PC-9 (cell line): ENCODE results near the gene CFAP92. TPM values are rescaled to one million over a fixed set of nuclear protein-coding genes. Genes with fewer than 3 reads are reported as not detected.

Experiments
- BruUV-seq: library from RNA; stranded (reverse); fragments of 400-500 nt; replicated peaks from 2 replicates; lab custom pipeline; 2021; lab: Mats Ljungman, UMichigan
- CTCF ChIA-PET: fragments of 300-600 bp; sonication (Branson Sonifier 250); formaldehyde crosslinking; loops from one replicate; lab custom pipeline; 2022; ENCODE audit warnings: antibody characterized with exemption; lab: Charles Lee
- POLR2A ChIA-PET: fragments of 300-600 bp; sonication (Branson Sonifier 250); formaldehyde crosslinking; loops from one replicate; lab custom pipeline; 2022; ENCODE audit warnings: antibody characterized with exemption; ENCODE audit not compliant: unreplicated experiment; lab: Charles Lee
- DNase-seq, 2 experiments: peaks; one replicate each; pipeline versions ENCODE4 v3.0.0 to v3.0.0-alpha.2; 2015 to 2022; ENCODE audit warnings: mixed read lengths in 1 of 2
- H2AFZ ChIP-seq: fragments of 200-600 bp; sonication (generic); 2 replicates; pipeline ENCODE4 v1.8.1; 2017; ENCODE audit warnings: antibody characterized with exemption
- H3F3A ChIP-seq: fragments of 200-600 bp; sonication (generic); 2 replicates; pipeline ENCODE4 v1.8.1; 2017; ENCODE audit warnings: antibody characterized with exemption, mild to moderate bottlenecking, low read depth; ENCODE audit not compliant: insufficient read depth
- H3K27ac ChIP-seq: fragments of 200-600 bp; sonication (generic); 2 replicates; pipeline ENCODE4 v1.6.1; 2016; ENCODE audit warnings: mixed run types
- H3K27me3 ChIP-seq: fragments of 200-600 bp; sonication (generic); 2 replicates; pipeline ENCODE4 v1.6.1; 2016; ENCODE audit warnings: low read depth, mixed run types; ENCODE audit not compliant: insufficient read depth
- H3K36me3 ChIP-seq: fragments of 200-600 bp; sonication (generic); 2 replicates; pipeline ENCODE4 v1.6.1; 2016; ENCODE audit warnings: low read depth, mixed run types
- H3K4me1 ChIP-seq: fragments of 200-600 bp; sonication (generic); replicated peaks from 2 replicates; pipeline ENCODE4 v1.6.1; 2016; ENCODE audit warnings: mixed run types; ENCODE audit not compliant: insufficient read depth
- H3K4me2 ChIP-seq: fragments of 200-600 bp; sonication (generic); 2 replicates; pipeline ENCODE4 v1.6.1; 2017; ENCODE audit warnings: mixed run types
- H3K4me3 ChIP-seq: fragments of 200-600 bp; sonication (generic); 2 replicates; pipeline ENCODE4 v1.6.1; 2016; ENCODE audit warnings: mixed run types
- H3K79me2 ChIP-seq: fragments of 200-600 bp; sonication (generic); 2 replicates; pipeline ENCODE4 v1.6.1; 2017; ENCODE audit warnings: low read depth, mixed run types
- H3K9me2 ChIP-seq: fragments of 200-600 bp; sonication (generic); 2 replicates; pipeline ENCODE4 v1.8.1; 2017; ENCODE audit warnings: mild to moderate bottlenecking; ENCODE audit not compliant: insufficient read depth
- H3K9me3 ChIP-seq: fragments of 200-600 bp; sonication (generic); 2 replicates; pipeline ENCODE4 v1.8.1; 2016; ENCODE audit warnings: low read depth; ENCODE audit not compliant: insufficient read depth
- H4K20me1 ChIP-seq: fragments of 200-600 bp; sonication (generic); 2 replicates; pipeline ENCODE4 v1.8.1; 2017; ENCODE audit not compliant: insufficient read depth
- EZH2 ChIP-seq: fragments of 200-600 bp; sonication (generic); IDR thresholded peaks from 2 replicates; pipeline ENCODE4 v1.8.0; 2017; ENCODE audit warnings: antibody characterized with exemption, low read depth
- intact Hi-C: fragments of 100-400 bp; cut with micrococcal nuclease; formaldehyde crosslinking; loops from one replicate; pipeline ENCODE4 v1.10.0; 2022; ENCODE audit not compliant: unreplicated experiment
- total RNA-seq: library from RNA; stranded (reverse); gene quantifications from 2 replicates; pipeline ENCODE4 v1.2.3, GENCODE V29; 2021
- TF ChIP-seq, protein P1 (sequence below): fragments of 200-600 bp; sonication (generic); conservative IDR thresholded peaks from 2 replicates; pipeline ENCODE4 v1.6.1; 2017; ENCODE audit warnings: mixed run types, antibody characterized with exemption, mild to moderate bottlenecking, moderate library complexity

Gene CFAP92
- total RNA-seq, 1 experiment from 2014 or later: 4.3 TPM

- Histone ChIP-seq H3K9me3 (no peaks in the 10 kb centered on the region), H3K36me3 (no peaks in the 10 kb centered on the region), H3K4me1 (0 out of 2 replicates have a peak, but pooled peaks cover 6% of the 10 kb centered on the region), H3K4me2 (no peak overlapping the region), H3K4me3 (no peak overlapping the region), H3F3A (no peaks in the 10 kb centered on the region), H3K27me3 (peaks cover 26% of the 10 kb centered on the region; the same call in 1 of the 2 replicates), H2AFZ (no peak overlapping the region), H3K79me2 (no peaks in the 10 kb centered on the region), H3K27ac (no peak overlapping the region), H3K9me2 (no peaks in the 10 kb centered on the region), H4K20me1 (no peaks in the 10 kb centered on the region; the same call in 1 of the 2 replicates)
- BruUV-seq: no TSS peak
- CTCF ChIA-PET: interaction anchor here (1.2 kb wide), 1 partner anchor 18 kb away, joined by 3 read pairs; no protein-coding TSS in a partner anchor
- POLR2A ChIA-PET: no interaction called here
- TF ChIP-seq, protein P1, sequence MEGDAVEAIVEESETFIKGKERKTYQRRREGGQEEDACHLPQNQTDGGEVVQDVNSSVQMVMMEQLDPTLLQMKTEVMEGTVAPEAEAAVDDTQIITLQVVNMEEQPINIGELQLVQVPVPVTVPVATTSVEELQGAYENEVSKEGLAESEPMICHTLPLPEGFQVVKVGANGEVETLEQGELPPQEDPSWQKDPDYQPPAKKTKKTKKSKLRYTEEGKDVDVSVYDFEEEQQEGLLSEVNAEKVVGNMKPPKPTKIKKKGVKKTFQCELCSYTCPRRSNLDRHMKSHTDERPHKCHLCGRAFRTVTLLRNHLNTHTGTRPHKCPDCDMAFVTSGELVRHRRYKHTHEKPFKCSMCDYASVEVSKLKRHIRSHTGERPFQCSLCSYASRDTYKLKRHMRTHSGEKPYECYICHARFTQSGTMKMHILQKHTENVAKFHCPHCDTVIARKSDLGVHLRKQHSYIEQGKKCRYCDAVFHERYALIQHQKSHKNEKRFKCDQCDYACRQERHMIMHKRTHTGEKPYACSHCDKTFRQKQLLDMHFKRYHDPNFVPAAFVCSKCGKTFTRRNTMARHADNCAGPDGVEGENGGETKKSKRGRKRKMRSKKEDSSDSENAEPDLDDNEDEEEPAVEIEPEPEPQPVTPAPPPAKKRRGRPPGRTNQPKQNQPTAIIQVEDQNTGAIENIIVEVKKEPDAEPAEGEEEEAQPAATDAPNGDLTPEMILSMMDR: no peak
- TF ChIP-seq EZH2: no peak
- no peak for DNase-seq
- intact Hi-C loops: no loop called here
These were observed 4.7 kb upstream of the CFAP92 start for GRCh38 chr3:128998561-128998960.

DNA sequence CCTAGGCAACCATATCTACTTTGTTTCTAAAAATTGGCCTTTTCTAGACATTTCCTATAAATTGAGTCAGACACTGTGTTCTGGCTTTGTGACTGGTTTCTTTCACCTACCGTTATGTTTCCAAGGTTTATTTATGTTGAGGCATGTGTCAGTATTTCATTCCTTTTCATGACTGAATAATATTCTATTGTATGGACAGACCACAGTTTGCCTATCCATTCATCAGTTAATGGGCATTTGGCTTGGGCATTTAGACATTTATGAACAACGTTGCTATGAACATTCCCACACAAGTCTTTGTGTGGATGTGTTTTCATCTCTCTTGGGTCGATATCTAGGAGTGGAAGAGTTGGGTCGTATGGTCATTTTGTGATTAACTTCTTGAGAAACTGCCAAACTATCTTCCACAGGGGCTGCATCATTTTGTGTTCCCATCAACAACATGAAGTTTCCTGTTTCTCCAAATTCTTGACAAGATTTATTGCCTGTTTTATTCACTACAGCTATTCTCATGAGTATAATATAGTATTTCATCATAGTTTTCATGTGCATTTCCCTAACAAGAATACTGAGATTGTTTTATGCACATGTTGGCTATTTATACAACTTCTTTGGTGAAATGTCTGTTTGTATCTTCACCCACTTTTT lies 3.7 kb upstream of the CFAP92 start:
- no peak overlapping the region for H3K4me2 ChIP-seq
- no peaks in the 10 kb centered on the region for H3K36me3 ChIP-seq
- no peaks in the 10 kb centered on the region for H3K79me2 ChIP-seq
- intact Hi-C loops: no loop called here
- no peaks in the 10 kb centered on the region for H3F3A ChIP-seq
- no peak overlapping the region for H3K27ac ChIP-seq
- H3K9me2 ChIP-seq: no peaks in the 10 kb centered on the region
- ChIA-PET POLR2A (no interaction called here), CTCF (no interaction called here)
- H2AFZ ChIP-seq: no peak overlapping the region
- H4K20me1 ChIP-seq: no peaks in the 10 kb centered on the region; the same call in 1 of the 2 replicates
- no peak for DNase-seq
- no peaks in the 10 kb centered on the region for H3K9me3 ChIP-seq
- H3K4me1 ChIP-seq: 0 out of 2 replicates have a peak, but pooled peaks cover 7% of the 10 kb centered on the region
- peaks cover 26% of the 10 kb centered on the region; the same call in 1 of the 2 replicates for H3K27me3 ChIP-seq
- no TSS peak for BruUV-seq
- no peak for TF ChIP-seq EZH2
- TF ChIP-seq, protein P1: no peak
- no peak overlapping the region for H3K4me3 ChIP-seq

GRCh38 chr3:128996726-128997125 lies 2.9 kb upstream of the CFAP92 start:
- no peak for DNase-seq
- Histone ChIP-seq H3K27me3 (peaks cover 26% of the 10 kb centered on the region; the same call in 1 of the 2 replicates), H3F3A (no peaks in the 10 kb centered on the region), H2AFZ (no peak overlapping the region), H3K9me3 (no peaks in the 10 kb centered on the region), H3K4me1 (0 out of 2 replicates have a peak, but pooled peaks cover 7% of the 10 kb centered on the region), H4K20me1 (no peaks in the 10 kb centered on the region; the same call in 1 of the 2 replicates), H3K27ac (no peak overlapping the region), H3K4me2 (no peak overlapping the region), H3K36me3 (no peaks in the 10 kb centered on the region), H3K79me2 (no peaks in the 10 kb centered on the region), H3K4me3 (no peak overlapping the region), H3K9me2 (no peaks in the 10 kb centered on the region)
- BruUV-seq: no TSS peak
- TF ChIP-seq EZH2: no peak
- TF ChIP-seq, protein P1: no peak
- ChIA-PET POLR2A (no interaction called here), CTCF (no interaction called here)
- intact Hi-C loops: no loop called here
